Hematopoietic multipotent progenitor cell treated with erythropoietin and hydrocortisone succinate and interleukin-3 and kit ligand, for 8 days (in vitro differentiated cells): ENCODE measurements around the gene CAMK1G.
A peak's percentile ranks its signal among the peaks of the same experiment; 100 is the strongest.

Experiments used
- DNase-seq: peaks from one replicate; pipeline ENCODE4 v3.0.0-alpha.2; 2015

The CAMK1G gene

GRCh38 chr1:209565759-209566678, 17.5 kb upstream of the CAMK1G start:
- peak; percentile 81 for DNase-seq

GRCh38 chr1:209567698-209568175, 15.8 kb upstream of the CAMK1G start:
- no peak for DNase-seq

- peak; percentile 78 for DNase-seq
These were observed 13.9 kb upstream of the CAMK1G start for GRCh38 chr1:209569455-209570207.

- no peak for DNase-seq
These were observed 12.8 kb upstream of the CAMK1G start for GRCh38 chr1:209570743-209571142.

- peak; percentile 66 for DNase-seq
These were observed 6.9 kb upstream of the CAMK1G start for GRCh38 chr1:209576392-209577197.

GRCh38 chr1:209577346-209577745, 6.2 kb upstream of the CAMK1G start:
- DNase-seq, result no peak

- no peak for DNase-seq
These were observed 2.9 kb upstream of the CAMK1G start for GRCh38 chr1:209580577-209580976.

- no peak for DNase-seq
These were observed 738 bp downstream of the CAMK1G start for GRCh38 chr1:209584231-209584672.

- no peak for DNase-seq
These were observed 1.7 kb downstream of the CAMK1G start for GRCh38 chr1:209585197-209585596.

GRCh38 chr1:209585672-209586071, 2.2 kb downstream of the CAMK1G start:
- no peak for DNase-seq

GRCh38 chr1:209586221-209586740, 2.8 kb downstream of the CAMK1G start:
- no peak for DNase-seq

GRCh38 chr1:209587789-209588188, 4.3 kb downstream of the CAMK1G start:
- no peak for DNase-seq

GRCh38 chr1:209589440-209589839, 5.9 kb downstream of the CAMK1G start:
- DNase-seq, result no peak

GRCh38 chr1:209589863-209590262, 6.3 kb downstream of the CAMK1G start:
- no peak for DNase-seq

- DNase-seq, result no peak
These were observed 6.9 kb downstream of the CAMK1G start for GRCh38 chr1:209590405-209590804.

- no peak for DNase-seq
These were observed 10.2 kb downstream of the CAMK1G start for GRCh38 chr1:209593747-209594146.

GRCh38 chr1:209594440-209594839, 10.9 kb downstream of the CAMK1G start:
- no peak for DNase-seq

- no peak for DNase-seq
These were observed 11.5 kb downstream of the CAMK1G start for GRCh38 chr1:209595028-209595427.

- no peak for DNase-seq
These were observed 12.2 kb downstream of the CAMK1G start for GRCh38 chr1:209595599-209596285.

- no peak for DNase-seq
These were observed 14.0 kb downstream of the CAMK1G start for GRCh38 chr1:209597499-209597898.

GRCh38 chr1:209598227-209598626, 14.7 kb downstream of the CAMK1G start:
- no peak for DNase-seq

- DNase-seq, result no peak
These were observed 17.0 kb downstream of the CAMK1G start for GRCh38 chr1:209600541-209600940.
